PC-9 (cell line): ENCODE measurements around the gene GRM1. TPM values are rescaled to one million over a fixed set of nuclear protein-coding genes. Genes with fewer than 3 reads are reported as not detected.

Experiments
- Bru-seq: library from RNA; stranded (reverse); fragments of 400-500 nt; gene quantifications from one replicate; lab custom pipeline; 2021; lab: Mats Ljungman, UMichigan
- BruChase-seq, 2 experiments: library from RNA; stranded (reverse); fragments of 400-500 nt; gene quantifications; one replicate each; lab custom pipeline; 2021; lab: Mats Ljungman, UMichigan
- BruUV-seq: library from RNA; stranded (reverse); fragments of 400-500 nt; replicated peaks from 2 replicates; lab custom pipeline; 2021; lab: Mats Ljungman, UMichigan
- CTCF ChIA-PET: fragments of 300-600 bp; sonication (Branson Sonifier 250); formaldehyde crosslinking; loops from one replicate; lab custom pipeline; 2022; ENCODE audit warnings: antibody characterized with exemption; lab: Charles Lee
- POLR2A ChIA-PET: fragments of 300-600 bp; sonication (Branson Sonifier 250); formaldehyde crosslinking; loops from one replicate; lab custom pipeline; 2022; ENCODE audit warnings: antibody characterized with exemption; ENCODE audit not compliant: unreplicated experiment; lab: Charles Lee
- DNase-seq, 2 experiments: peaks; one replicate each; pipeline versions ENCODE4 v3.0.0 to v3.0.0-alpha.2; 2015 to 2022; ENCODE audit warnings: mixed read lengths in 1 of 2
- H2AFZ ChIP-seq: fragments of 200-600 bp; sonication (generic); 2 replicates; pipeline ENCODE4 v1.8.1; 2017; ENCODE audit warnings: antibody characterized with exemption
- H3F3A ChIP-seq: fragments of 200-600 bp; sonication (generic); 2 replicates; pipeline ENCODE4 v1.8.1; 2017; ENCODE audit warnings: antibody characterized with exemption, mild to moderate bottlenecking, low read depth; ENCODE audit not compliant: insufficient read depth
- H3K27ac ChIP-seq: fragments of 200-600 bp; sonication (generic); 2 replicates; pipeline ENCODE4 v1.6.1; 2016; ENCODE audit warnings: mixed run types
- H3K27me3 ChIP-seq: fragments of 200-600 bp; sonication (generic); 2 replicates; pipeline ENCODE4 v1.6.1; 2016; ENCODE audit warnings: low read depth, mixed run types; ENCODE audit not compliant: insufficient read depth
- H3K36me3 ChIP-seq: fragments of 200-600 bp; sonication (generic); 2 replicates; pipeline ENCODE4 v1.6.1; 2016; ENCODE audit warnings: low read depth, mixed run types
- H3K4me1 ChIP-seq: fragments of 200-600 bp; sonication (generic); replicated peaks from 2 replicates; pipeline ENCODE4 v1.6.1; 2016; ENCODE audit warnings: mixed run types; ENCODE audit not compliant: insufficient read depth
- H3K4me2 ChIP-seq: fragments of 200-600 bp; sonication (generic); 2 replicates; pipeline ENCODE4 v1.6.1; 2017; ENCODE audit warnings: mixed run types
- H3K4me3 ChIP-seq: fragments of 200-600 bp; sonication (generic); 2 replicates; pipeline ENCODE4 v1.6.1; 2016; ENCODE audit warnings: mixed run types
- H3K79me2 ChIP-seq: fragments of 200-600 bp; sonication (generic); 2 replicates; pipeline ENCODE4 v1.6.1; 2017; ENCODE audit warnings: low read depth, mixed run types
- H3K9me2 ChIP-seq: fragments of 200-600 bp; sonication (generic); 2 replicates; pipeline ENCODE4 v1.8.1; 2017; ENCODE audit warnings: mild to moderate bottlenecking; ENCODE audit not compliant: insufficient read depth
- H3K9me3 ChIP-seq: fragments of 200-600 bp; sonication (generic); 2 replicates; pipeline ENCODE4 v1.8.1; 2016; ENCODE audit warnings: low read depth; ENCODE audit not compliant: insufficient read depth
- H4K20me1 ChIP-seq: fragments of 200-600 bp; sonication (generic); 2 replicates; pipeline ENCODE4 v1.8.1; 2017; ENCODE audit not compliant: insufficient read depth
- CTCF ChIP-seq: fragments of 200-600 bp; sonication (generic); conservative IDR thresholded peaks from 2 replicates; pipeline ENCODE4 v1.6.1; 2017; ENCODE audit warnings: mixed run types, antibody characterized with exemption, mild to moderate bottlenecking, moderate library complexity
- EZH2 ChIP-seq: fragments of 200-600 bp; sonication (generic); IDR thresholded peaks from 2 replicates; pipeline ENCODE4 v1.8.0; 2017; ENCODE audit warnings: antibody characterized with exemption, low read depth
- intact Hi-C: fragments of 100-400 bp; cut with micrococcal nuclease; formaldehyde crosslinking; loops from one replicate; pipeline ENCODE4 v1.10.0; 2022; ENCODE audit not compliant: unreplicated experiment
- long read RNA-seq: library from polyadenylated mRNA; stranded (forward); transcript quantifications from one replicate; pipeline ENCODE4 v2.0.0, GENCODE V29; 2022
- total RNA-seq: library from RNA; stranded (reverse); gene quantifications from 2 replicates; pipeline ENCODE4 v1.2.3, GENCODE V29; 2021

The GRM1 gene
- total RNA-seq (0.26 TPM in 1 of 2 replicates, not detected in the other), Bru-seq, nascent RNA (percentile 11 among the genes with signal in this experiment), BruChase-seq, experiment 1, labeled RNA remaining after a 2-hour chase (percentile 7 among the genes with signal in this experiment), BruChase-seq, experiment 2, labeled RNA remaining after a 6-hour chase (percentile 9 among the genes with signal in this experiment)
- long read RNA-seq, partial matches to known transcripts, result 0 of 1 reads
- long read RNA-seq, other reads (novel, unspliced or antisense), result 1 of 1 reads

- no peak within 1 kb of the TSS for H3K27ac ChIP-seq
- ChIA-PET POLR2A (no interaction called here), CTCF (no interaction called here)
- DNase-seq, result no peak
- H3K4me2 ChIP-seq, result no peak within 1 kb of the TSS
- peaks cover 22% of the 10 kb centered on the region; the same call in 1 of the 2 replicates for H3K27me3 ChIP-seq
- no peaks in the 10 kb centered on the region for H3K36me3 ChIP-seq
- intact Hi-C loops, result no loop called here
- no peak within 1 kb of the TSS for H3K4me3 ChIP-seq
- no peaks in the 10 kb centered on the region for H3K4me1 ChIP-seq
- TF ChIP-seq EZH2 (no peak), CTCF (no peak)
- H4K20me1 ChIP-seq, result no peaks in the 10 kb centered on the region
- H3K9me3 ChIP-seq, result no peaks in the 10 kb centered on the region
- H3K9me2 ChIP-seq, result no peaks in the 10 kb centered on the region
- no TSS peak for BruUV-seq
- no peaks in the 10 kb centered on the region for H3K79me2 ChIP-seq
- H2AFZ ChIP-seq, result no peak within 1 kb of the TSS
- H3F3A ChIP-seq, result no peaks in the 10 kb centered on the region
These were observed at the start of gene GRM1 for GRCh38 chr6:146028851-146029572. Gene GRM1, plus strand, starts transcription at chr6:146029062. Its CDS starts 456 bp downstream, at chr6:146029518.

GRCh38 chr6:146009338-146009737, 19.5 kb upstream of the GRM1 start:
- CTCF ChIA-PET, result no interaction called here
- Histone ChIP-seq H3K9me2 (no peaks in the 10 kb centered on the region), H3K4me2 (no peak overlapping the region), H3K9me3 (0 out of 2 replicates have a peak, but pooled peaks cover 4% of the 10 kb centered on the region), H3K27me3 (no peaks in the 10 kb centered on the region), H3K27ac (no peak overlapping the region), H3K4me1 (no peaks in the 10 kb centered on the region), H3K36me3 (no peaks in the 10 kb centered on the region), H4K20me1 (no peaks in the 10 kb centered on the region), H3F3A (no peaks in the 10 kb centered on the region), H2AFZ (no peak overlapping the region), H3K4me3 (no peak overlapping the region), H3K79me2 (no peaks in the 10 kb centered on the region)
- POLR2A ChIA-PET, result no interaction called here
- DNase-seq, result no peak
- intact Hi-C loops, result no loop called here
- no TSS peak for BruUV-seq
- TF ChIP-seq CTCF (no peak), EZH2 (no peak)

GRCh38 chr6:146014233-146014632, 14.6 kb upstream of the GRM1 start:
- Histone ChIP-seq H3K79me2 (no peaks in the 10 kb centered on the region), H3K9me3 (0 out of 2 replicates have a peak, but pooled peaks cover 1% of the 10 kb centered on the region), H3K4me1 (no peaks in the 10 kb centered on the region), H3K36me3 (no peaks in the 10 kb centered on the region), H3K27me3 (no peaks in the 10 kb centered on the region), H3K4me2 (no peak overlapping the region), H2AFZ (no peak overlapping the region), H3K9me2 (no peaks in the 10 kb centered on the region), H4K20me1 (no peaks in the 10 kb centered on the region), H3K4me3 (no peak overlapping the region), H3F3A (no peaks in the 10 kb centered on the region), H3K27ac (no peak overlapping the region)
- POLR2A ChIA-PET, result no interaction called here
- intact Hi-C loops, result no loop called here
- no peak for DNase-seq
- TF ChIP-seq CTCF, result no peak
- TF ChIP-seq EZH2, result no peak
- CTCF ChIA-PET, result no interaction called here
- no TSS peak for BruUV-seq
